GM12874 (cell line): ENCODE measurements around the gene KIF25.

Source experiments
- CTCF ChIP-seq: IDR thresholded peaks from 2 replicates; pipeline ENCODE4 v1.5.1; 2011; ENCODE audit warnings: low read depth, mild to moderate bottlenecking, control low read depth, low read length, moderate library complexity; ENCODE audit not compliant: insufficient read depth

The KIF25 gene

GRCh38 chr6:168037242-168037641 lies 39.8 kb downstream of the KIF25 start:
- no peak for TF ChIP-seq CTCF

DNA sequence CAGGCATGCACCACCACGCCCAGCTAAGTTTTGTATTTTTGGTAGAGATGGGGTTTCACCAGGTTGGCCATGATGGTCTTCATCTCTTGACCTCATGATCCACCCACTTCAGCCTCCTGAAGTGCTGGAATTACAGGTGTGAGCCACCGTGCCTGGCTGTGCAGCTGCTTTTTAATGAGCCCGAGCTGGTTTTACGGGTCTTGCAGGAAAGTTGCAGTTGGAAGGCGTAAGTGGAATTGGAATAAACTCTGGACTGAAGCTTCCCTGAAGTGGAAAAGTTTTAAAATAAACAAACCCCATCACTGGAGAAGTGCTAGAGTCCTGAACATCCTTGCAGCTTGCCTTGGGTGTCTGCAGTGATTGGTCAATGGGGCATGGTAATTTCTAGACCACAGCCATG lies 40.4 kb downstream of the KIF25 start:
- TF ChIP-seq CTCF = no peak

- TF ChIP-seq CTCF = no peak
Observed at GRCh38 chr6:168038576-168039140, 41.2 kb downstream of the KIF25 start.

- TF ChIP-seq CTCF = no peak
Observed at GRCh38 chr6:168039301-168039700, 41.8 kb downstream of the KIF25 start.

- no peak for TF ChIP-seq CTCF
Observed at GRCh38 chr6:168039849-168040248, 42.4 kb downstream of the KIF25 start.

- no peak for TF ChIP-seq CTCF
Observed at GRCh38 chr6:168040856-168041496, 43.5 kb downstream of the KIF25 start.

GRCh38 chr6:168041928-168042327 lies 44.5 kb downstream of the KIF25 start:
- TF ChIP-seq CTCF = no peak
